Measurements from ENCODE around the gene C1QTNF5.

DNA sequence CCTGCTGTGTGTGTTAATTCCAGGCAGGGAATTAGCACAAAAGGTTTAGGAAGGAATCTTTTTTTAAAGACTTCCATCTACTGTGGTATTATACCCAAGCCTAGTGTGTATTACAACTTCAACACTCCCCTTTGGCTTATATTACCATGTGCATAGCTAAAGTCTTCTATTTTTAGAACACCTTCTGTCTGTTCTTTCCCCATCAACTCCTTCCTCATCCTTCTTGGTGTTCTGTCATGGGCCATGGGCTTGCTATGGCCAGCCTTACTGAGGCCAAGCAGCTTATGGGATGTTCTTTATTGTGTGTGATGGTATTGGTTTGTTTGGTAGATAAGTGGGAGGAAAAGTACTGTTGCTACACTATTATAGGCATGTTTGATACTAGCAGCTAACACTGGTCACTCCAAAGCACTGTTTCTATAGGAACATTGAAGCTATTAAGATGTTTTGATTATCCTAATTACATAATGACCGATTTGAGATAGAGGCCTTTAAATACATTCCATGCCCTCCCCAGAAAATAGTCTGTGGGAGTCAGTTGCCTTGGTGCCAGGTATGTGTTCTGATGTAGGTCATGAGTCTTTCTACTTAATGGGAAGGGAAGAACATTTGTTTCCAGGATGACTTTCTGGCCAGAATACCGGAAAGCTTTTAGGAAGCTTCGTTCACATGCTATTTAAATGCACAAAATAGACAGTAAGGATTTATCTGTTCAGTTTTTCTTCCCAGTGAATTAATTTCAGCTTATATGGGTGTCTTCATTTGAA, 40.3 kb downstream of the C1QTNF5 start:
- TF ChIP-seq, protein P1, sequence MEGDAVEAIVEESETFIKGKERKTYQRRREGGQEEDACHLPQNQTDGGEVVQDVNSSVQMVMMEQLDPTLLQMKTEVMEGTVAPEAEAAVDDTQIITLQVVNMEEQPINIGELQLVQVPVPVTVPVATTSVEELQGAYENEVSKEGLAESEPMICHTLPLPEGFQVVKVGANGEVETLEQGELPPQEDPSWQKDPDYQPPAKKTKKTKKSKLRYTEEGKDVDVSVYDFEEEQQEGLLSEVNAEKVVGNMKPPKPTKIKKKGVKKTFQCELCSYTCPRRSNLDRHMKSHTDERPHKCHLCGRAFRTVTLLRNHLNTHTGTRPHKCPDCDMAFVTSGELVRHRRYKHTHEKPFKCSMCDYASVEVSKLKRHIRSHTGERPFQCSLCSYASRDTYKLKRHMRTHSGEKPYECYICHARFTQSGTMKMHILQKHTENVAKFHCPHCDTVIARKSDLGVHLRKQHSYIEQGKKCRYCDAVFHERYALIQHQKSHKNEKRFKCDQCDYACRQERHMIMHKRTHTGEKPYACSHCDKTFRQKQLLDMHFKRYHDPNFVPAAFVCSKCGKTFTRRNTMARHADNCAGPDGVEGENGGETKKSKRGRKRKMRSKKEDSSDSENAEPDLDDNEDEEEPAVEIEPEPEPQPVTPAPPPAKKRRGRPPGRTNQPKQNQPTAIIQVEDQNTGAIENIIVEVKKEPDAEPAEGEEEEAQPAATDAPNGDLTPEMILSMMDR (IDR thresholded peaks at IDR 0.05 in 2 of 3, conservative IDR thresholded peaks at IDR 0.05 in 1 of 3; ENCODE audit: borderline replicate concordance in 1 of 3, insufficient read depth in 1 of 3, low read depth in 2 of 3, low read length in 2 of 3), result no peak
- no peak for TF ChIP-seq POLR2AphosphoS5 (IDR thresholded peaks at IDR 0.05; ENCODE audit: low read depth, low read length)
- TF ChIP-seq TCF7L2 (IDR thresholded peaks at IDR 0.05; ENCODE audit: borderline replicate concordance, extremely low read depth, insufficient read depth, insufficient read length), result no peak
- no peak for TF ChIP-seq ZFX (IDR thresholded peaks at IDR 0.05)
- TF ChIP-seq, protein P2, sequence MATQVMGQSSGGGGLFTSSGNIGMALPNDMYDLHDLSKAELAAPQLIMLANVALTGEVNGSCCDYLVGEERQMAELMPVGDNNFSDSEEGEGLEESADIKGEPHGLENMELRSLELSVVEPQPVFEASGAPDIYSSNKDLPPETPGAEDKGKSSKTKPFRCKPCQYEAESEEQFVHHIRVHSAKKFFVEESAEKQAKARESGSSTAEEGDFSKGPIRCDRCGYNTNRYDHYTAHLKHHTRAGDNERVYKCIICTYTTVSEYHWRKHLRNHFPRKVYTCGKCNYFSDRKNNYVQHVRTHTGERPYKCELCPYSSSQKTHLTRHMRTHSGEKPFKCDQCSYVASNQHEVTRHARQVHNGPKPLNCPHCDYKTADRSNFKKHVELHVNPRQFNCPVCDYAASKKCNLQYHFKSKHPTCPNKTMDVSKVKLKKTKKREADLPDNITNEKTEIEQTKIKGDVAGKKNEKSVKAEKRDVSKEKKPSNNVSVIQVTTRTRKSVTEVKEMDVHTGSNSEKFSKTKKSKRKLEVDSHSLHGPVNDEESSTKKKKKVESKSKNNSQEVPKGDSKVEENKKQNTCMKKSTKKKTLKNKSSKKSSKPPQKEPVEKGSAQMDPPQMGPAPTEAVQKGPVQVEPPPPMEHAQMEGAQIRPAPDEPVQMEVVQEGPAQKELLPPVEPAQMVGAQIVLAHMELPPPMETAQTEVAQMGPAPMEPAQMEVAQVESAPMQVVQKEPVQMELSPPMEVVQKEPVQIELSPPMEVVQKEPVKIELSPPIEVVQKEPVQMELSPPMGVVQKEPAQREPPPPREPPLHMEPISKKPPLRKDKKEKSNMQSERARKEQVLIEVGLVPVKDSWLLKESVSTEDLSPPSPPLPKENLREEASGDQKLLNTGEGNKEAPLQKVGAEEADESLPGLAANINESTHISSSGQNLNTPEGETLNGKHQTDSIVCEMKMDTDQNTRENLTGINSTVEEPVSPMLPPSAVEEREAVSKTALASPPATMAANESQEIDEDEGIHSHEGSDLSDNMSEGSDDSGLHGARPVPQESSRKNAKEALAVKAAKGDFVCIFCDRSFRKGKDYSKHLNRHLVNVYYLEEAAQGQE (IDR thresholded peaks at IDR 0.05; ENCODE audit: low read depth), result no peak
- TF ChIP-seq EZH2 (IDR thresholded peaks at IDR 0.05), result no peak
- no peak for TF ChIP-seq POLR2A (IDR thresholded peaks at IDR 0.05; ENCODE audit: borderline replicate concordance, extremely low read depth, insufficient read depth, insufficient read length)
- TF ChIP-seq SIN3A (IDR thresholded peaks at IDR 0.05; ENCODE audit: low read depth), result no peak
- TF ChIP-seq JUND (IDR thresholded peaks at IDR 0.05), result no peak
- TF ChIP-seq ELF1 (IDR thresholded peaks at IDR 0.05; ENCODE audit: borderline replicate concordance, low read depth), result no peak
